Caco-2 (cell line): ENCODE results near the gene GOLGA2. TPM values are rescaled to one million over a fixed set of nuclear protein-coding genes. Genes with fewer than 3 reads are reported as not detected.

Experiments used
- BruUV-seq: library from RNA; stranded (reverse); fragments of 400-500 nt; replicated peaks from 2 replicates; lab custom pipeline; 2021; lab: Mats Ljungman, UMichigan
- CTCF ChIA-PET: fragments of 300-600 bp; sonication (Branson Sonifier 250); formaldehyde crosslinking; loops from one replicate; lab custom pipeline; 2022; ENCODE audit warnings: antibody characterized with exemption; lab: Charles Lee
- POLR2A ChIA-PET: fragments of 300-600 bp; sonication (Branson Sonifier 250); formaldehyde crosslinking; loops from one replicate; lab custom pipeline; 2022; ENCODE audit warnings: antibody characterized with exemption; lab: Charles Lee
- DNase-seq, 2 experiments: peaks; one replicate each; pipeline versions ENCODE4 v3.0.0 to v3.0.0-alpha.2; 2020 to 2022
- H3K27me3 ChIP-seq: replicated peaks from 2 replicates; pipeline ENCODE4 v1.6.0; 2011; ENCODE audit warnings: low read length; ENCODE audit not compliant: control insufficient read depth, insufficient read depth
- H3K36me3 ChIP-seq: 2 replicates; pipeline ENCODE4 v1.5.1; 2011; ENCODE audit warnings: low read length; ENCODE audit not compliant: control insufficient read depth, insufficient read depth
- H3K4me1 ChIP-seq: fragments of 250-450 bp; sonication (Bioruptor Pico); 2 replicates; pipeline ENCODE4 v1.5.1; 2020; ENCODE audit warnings: mild to moderate bottlenecking
- H3K4me3 ChIP-seq: 2 replicates; pipeline ENCODE4 v1.5.1; 2011; ENCODE audit warnings: low read depth, mild to moderate bottlenecking, control low read depth, low read length
- H3K9me3 ChIP-seq: fragments of 250-450 bp; sonication (Bioruptor Pico); 2 replicates; pipeline ENCODE4 v1.5.1; 2020; ENCODE audit warnings: mild to moderate bottlenecking, moderate library complexity
- H3K27ac Mint-ChIP-seq: one replicate; pipeline ENCODE4 v1.8.0; 2022; ENCODE audit warnings: mixed read lengths; ENCODE audit not compliant: unreplicated experiment
- H3K27me3 Mint-ChIP-seq: one replicate; pipeline ENCODE4 v1.8.0; 2022; ENCODE audit warnings: mixed read lengths; ENCODE audit not compliant: insufficient read depth, unreplicated experiment
- H3K36me3 Mint-ChIP-seq: one replicate; pipeline ENCODE4 v1.8.0; 2022; ENCODE audit warnings: mild to moderate bottlenecking, mixed read lengths; ENCODE audit not compliant: insufficient read depth, unreplicated experiment
- H3K4me1 Mint-ChIP-seq: one replicate; pipeline ENCODE4 v1.8.0; 2022; ENCODE audit warnings: low read depth, mixed read lengths; ENCODE audit not compliant: unreplicated experiment
- H3K4me3 Mint-ChIP-seq: one replicate; pipeline ENCODE4 v1.8.0; 2022; ENCODE audit warnings: mild to moderate bottlenecking, moderate library complexity, mixed read lengths; ENCODE audit not compliant: unreplicated experiment
- H3K9me3 Mint-ChIP-seq: one replicate; pipeline ENCODE4 v1.8.0; 2022; ENCODE audit warnings: mixed read lengths; ENCODE audit not compliant: unreplicated experiment
- CTCF ChIP-seq, 2 experiments: fragments of 200-600 bp in 1 of 2; IDR thresholded peaks; 1 replicate in 1 of 2; 2 replicates in 1 of 2; pipeline versions ENCODE4 v1.5.1 to v1.8.0; 2011 to 2022; ENCODE audit warnings: antibody characterized with exemption in 1 of 2, control low read depth in 1 of 2, inconsistent platforms in 1 of 2, low read depth in 1 of 2, low read length in 1 of 2, mild to moderate bottlenecking in 1 of 2, moderate library complexity in 1 of 2; ENCODE audit not compliant: insufficient read depth in 1 of 2, severe bottlenecking in 1 of 2, unreplicated experiment in 1 of 2
- intact Hi-C: fragments of 100-400 bp; cut with micrococcal nuclease; formaldehyde crosslinking; loops from one replicate; pipeline ENCODE4 v1.10.0; 2022; ENCODE audit not compliant: unreplicated experiment
- total RNA-seq: library from RNA; stranded (reverse); gene quantifications from 2 replicates; pipeline ENCODE4 v1.2.3, GENCODE V29; 2022

The GOLGA2 gene
- total RNA-seq, 1 experiment from 2014 or later = 97.7 TPM

- peaks cover 3% of the 10 kb centered on the region; the same call in 1 of the 2 replicates for H3K36me3 ChIP-seq
- no peak overlapping the region for H3K4me3 ChIP-seq
- Mint-ChIP-seq H3K4me1 (no peaks in the 10 kb centered on the region), H3K36me3 (peaks cover 56% of the 10 kb centered on the region), H3K9me3 (no peaks in the 10 kb centered on the region), H3K27ac (no peak overlapping the region), H3K4me3 (no peak overlapping the region), H3K27me3 (no peaks in the 10 kb centered on the region)
- no peaks in the 10 kb centered on the region for H3K4me1 ChIP-seq
- intact Hi-C loops = no loop called here
- H3K9me3 ChIP-seq = no peaks in the 10 kb centered on the region
- DNase-seq = peak in 1 of 2 experiments; percentile 48
- BruUV-seq = no TSS peak
- POLR2A ChIA-PET = interaction anchor here (0.7 kb wide), 1 partner anchor 17 kb away, joined by 5 read pairs; the partner anchor contains the start of genes GOLGA2 and SWI5
- H3K27me3 ChIP-seq = no peaks in the 10 kb centered on the region
- TF ChIP-seq CTCF (IDR thresholded peaks at IDR 0.05; ENCODE audit: insufficient read depth in 1 of 2, low read depth in 1 of 2, low read length in 1 of 2, severe bottlenecking in 1 of 2, unreplicated experiment in 1 of 2) = peak in 1 of 2 experiments; percentile 40
- CTCF ChIA-PET = interaction anchor here (0.6 to 1.2 kb wide), 4 partner anchors 9 to 194 kb away, joined by 3 to 13 read pairs (median 4); no protein-coding TSS in a partner anchor
Observed at GRCh38 chr9:128259156-128259555, 16.7 kb downstream of the GOLGA2 start.

- Histone ChIP-seq H3K4me3 (no peak overlapping the region), H3K36me3 (peaks cover 3% of the 10 kb centered on the region; the same call in 1 of the 2 replicates), H3K9me3 (no peaks in the 10 kb centered on the region), H3K4me1 (no peaks in the 10 kb centered on the region), H3K27me3 (no peaks in the 10 kb centered on the region)
- Mint-ChIP-seq H3K9me3 (no peaks in the 10 kb centered on the region), H3K36me3 (peaks cover 56% of the 10 kb centered on the region), H3K27ac (peak overlapping the region; percentile 56), H3K27me3 (no peaks in the 10 kb centered on the region), H3K4me3 (no peak overlapping the region), H3K4me1 (no peaks in the 10 kb centered on the region)
- no TSS peak for BruUV-seq
- intact Hi-C loops = no loop called here
- CTCF ChIA-PET = interaction anchor here (0.8 to 1.2 kb wide), 2 partner anchors 37 to 65 kb away, joined by 3 to 7 read pairs; no protein-coding TSS in a partner anchor
- DNase-seq = no peak
- TF ChIP-seq CTCF (IDR thresholded peaks at IDR 0.05; ENCODE audit: insufficient read depth in 1 of 2, low read depth in 1 of 2, low read length in 1 of 2, severe bottlenecking in 1 of 2, unreplicated experiment in 1 of 2) = no peak
- POLR2A ChIA-PET = no interaction called here
Observed at GRCh38 chr9:128258326-128258725, 17.5 kb downstream of the GOLGA2 start.

- no peak for TF ChIP-seq CTCF (IDR thresholded peaks at IDR 0.05; ENCODE audit: insufficient read depth in 1 of 2, low read depth in 1 of 2, low read length in 1 of 2, severe bottlenecking in 1 of 2, unreplicated experiment in 1 of 2)
- Mint-ChIP-seq H3K36me3 (peaks cover 52% of the 10 kb centered on the region), H3K27ac (peak overlapping the region; percentile 56), H3K4me3 (peak overlapping the region; percentile 20), H3K4me1 (no peaks in the 10 kb centered on the region), H3K27me3 (no peaks in the 10 kb centered on the region), H3K9me3 (no peaks in the 10 kb centered on the region)
- ChIA-PET POLR2A (no interaction called here), CTCF (interaction anchor here (0.8 to 0.9 kb wide), 2 partner anchors 11 to 65 kb away, joined by 3 to 7 read pairs; no protein-coding TSS in a partner anchor)
- no peak for DNase-seq
- intact Hi-C loops = no loop called here
- no TSS peak for BruUV-seq
- no peaks in the 10 kb centered on the region for H3K4me1 ChIP-seq
- H3K36me3 ChIP-seq = peaks cover 3% of the 10 kb centered on the region; the same call in 1 of the 2 replicates
- no peaks in the 10 kb centered on the region for H3K9me3 ChIP-seq
- H3K27me3 ChIP-seq = no peaks in the 10 kb centered on the region
- no peak overlapping the region for H3K4me3 ChIP-seq
Observed at GRCh38 chr9:128257907-128258306, 17.9 kb downstream of the GOLGA2 start.
